ENCODE results near the gene COL27A1.

- TF ChIP-seq, protein P1, sequence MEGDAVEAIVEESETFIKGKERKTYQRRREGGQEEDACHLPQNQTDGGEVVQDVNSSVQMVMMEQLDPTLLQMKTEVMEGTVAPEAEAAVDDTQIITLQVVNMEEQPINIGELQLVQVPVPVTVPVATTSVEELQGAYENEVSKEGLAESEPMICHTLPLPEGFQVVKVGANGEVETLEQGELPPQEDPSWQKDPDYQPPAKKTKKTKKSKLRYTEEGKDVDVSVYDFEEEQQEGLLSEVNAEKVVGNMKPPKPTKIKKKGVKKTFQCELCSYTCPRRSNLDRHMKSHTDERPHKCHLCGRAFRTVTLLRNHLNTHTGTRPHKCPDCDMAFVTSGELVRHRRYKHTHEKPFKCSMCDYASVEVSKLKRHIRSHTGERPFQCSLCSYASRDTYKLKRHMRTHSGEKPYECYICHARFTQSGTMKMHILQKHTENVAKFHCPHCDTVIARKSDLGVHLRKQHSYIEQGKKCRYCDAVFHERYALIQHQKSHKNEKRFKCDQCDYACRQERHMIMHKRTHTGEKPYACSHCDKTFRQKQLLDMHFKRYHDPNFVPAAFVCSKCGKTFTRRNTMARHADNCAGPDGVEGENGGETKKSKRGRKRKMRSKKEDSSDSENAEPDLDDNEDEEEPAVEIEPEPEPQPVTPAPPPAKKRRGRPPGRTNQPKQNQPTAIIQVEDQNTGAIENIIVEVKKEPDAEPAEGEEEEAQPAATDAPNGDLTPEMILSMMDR (IDR thresholded peaks at IDR 0.05), result no peak
- TF ChIP-seq EP300 (IDR thresholded peaks at IDR 0.05), result no peak
- TF ChIP-seq POLR2A (IDR thresholded peaks at IDR 0.05), result no peak
- TF ChIP-seq POLR2AphosphoS5 (IDR thresholded peaks at IDR 0.05), result no peak
Measured at GRCh38 chr9:114216976-114217375, 61.6 kb downstream of the COL27A1 start.
